A549 (cell line): ENCODE results near the gene SLC7A8.

Source experiments
- CBX2 ChIP-seq: fragments of 200-600 bp; sonication (generic); IDR thresholded peaks from 2 replicates; pipeline ENCODE4 v1.6.1; 2016; ENCODE audit warnings: low read depth, mild to moderate bottlenecking, borderline replicate concordance
- CHD2 ChIP-seq: fragments of 150-350 bp; IDR thresholded peaks from 2 replicates; pipeline ENCODE4 v1.6.1; 2014; ENCODE audit warnings: low read length; ENCODE audit not compliant: partially characterized antibody
- CTCF ChIP-seq: fragments of >200 bp; sonication (Bioruptor Twin); formaldehyde crosslinking; IDR thresholded peaks from 3 replicates; pipeline ENCODE4 v1.5.1; 2016
- EP300 ChIP-seq, 2 experiments: fragments of >200 bp; sonication (Bioruptor Twin); formaldehyde crosslinking; IDR thresholded peaks; 2 replicates in 1 of 2; 3 replicates in 1 of 2; pipeline ENCODE4 v1.6.1; 2016 to 2017
- HDAC2 ChIP-seq: fragments of 200-600 bp; sonication (generic); IDR thresholded peaks from 2 replicates; pipeline ENCODE4 v1.6.1; 2016
- HEYL ChIP-seq: fragments of 250-450 bp; sonication (Bioruptor Pico); IDR thresholded peaks from 2 replicates; pipeline ENCODE4 v1.8.0; 2021; ENCODE audit warnings: mild to moderate bottlenecking, moderate library complexity
- HMGXB4 ChIP-seq: fragments of 250-450 bp; sonication (Bioruptor Pico); IDR thresholded peaks from 2 replicates; pipeline ENCODE4 v1.5.0; 2021; ENCODE audit warnings: mild to moderate bottlenecking, moderate library complexity, borderline replicate concordance
- MAX ChIP-seq: IDR thresholded peaks from 2 replicates; pipeline ENCODE4 v1.6.1; 2012
- NFE2L2 ChIP-seq: fragments of 150-350 bp; conservative IDR thresholded peaks from 2 replicates; pipeline ENCODE4 v1.6.1; 2014; ENCODE audit warnings: low read length
- TP53 ChIP-seq: fragments of 250-450 bp; sonication (Bioruptor Pico); IDR thresholded peaks from 2 replicates; pipeline ENCODE4 v1.5.0; 2021; ENCODE audit warnings: mild to moderate bottlenecking, moderate library complexity
- USF2 ChIP-seq: fragments of 450-650 bp; IDR thresholded peaks from 2 replicates; pipeline ENCODE4 v1.6.1; 2014; ENCODE audit warnings: antibody characterized with exemption

GRCh38 chr14:23115918-23116317 is 67.5 kb downstream of the SLC7A8 start:
- TF ChIP-seq MAX (no peak), HMGXB4 (CRISPR knock-in tag) (no peak), HEYL (CRISPR knock-in tag) (no peak), CTCF (no peak), CBX2 (no peak), CHD2 (no peak), EP300 (IDR thresholded peaks at IDR 0.05) (no peak), TP53 (CRISPR knock-in tag) (no peak), NFE2L2 (no peak), USF2 (no peak), HDAC2 (no peak)
